Esophagus squamous epithelium (tissue), 4 donors: ENCODE results near the gene CCDC92.

Source experiments
- CTCF ChIP-seq, 6 experiments: fragments of 450-650 bp in 4 of 6; fragments of 200-600 bp in 2 of 6; sonication (generic) in 2 of 6; IDR thresholded peaks; one replicate each; pipeline ENCODE4 v1.5.1; 2016 to 2019; ENCODE audit warnings: antibody characterized with exemption in 6 of 6, mild to moderate bottlenecking in 4 of 6, moderate library complexity in 4 of 6
- POLR2A ChIP-seq, 4 donors: fragments of 450-650 bp; IDR thresholded peaks; one replicate each; pipeline ENCODE4 v1.6.1; 2017; ENCODE audit warnings: antibody characterized with exemption in 4 of 4, mild to moderate bottlenecking in 4 of 4, moderate library complexity in 3 of 4

DNA sequence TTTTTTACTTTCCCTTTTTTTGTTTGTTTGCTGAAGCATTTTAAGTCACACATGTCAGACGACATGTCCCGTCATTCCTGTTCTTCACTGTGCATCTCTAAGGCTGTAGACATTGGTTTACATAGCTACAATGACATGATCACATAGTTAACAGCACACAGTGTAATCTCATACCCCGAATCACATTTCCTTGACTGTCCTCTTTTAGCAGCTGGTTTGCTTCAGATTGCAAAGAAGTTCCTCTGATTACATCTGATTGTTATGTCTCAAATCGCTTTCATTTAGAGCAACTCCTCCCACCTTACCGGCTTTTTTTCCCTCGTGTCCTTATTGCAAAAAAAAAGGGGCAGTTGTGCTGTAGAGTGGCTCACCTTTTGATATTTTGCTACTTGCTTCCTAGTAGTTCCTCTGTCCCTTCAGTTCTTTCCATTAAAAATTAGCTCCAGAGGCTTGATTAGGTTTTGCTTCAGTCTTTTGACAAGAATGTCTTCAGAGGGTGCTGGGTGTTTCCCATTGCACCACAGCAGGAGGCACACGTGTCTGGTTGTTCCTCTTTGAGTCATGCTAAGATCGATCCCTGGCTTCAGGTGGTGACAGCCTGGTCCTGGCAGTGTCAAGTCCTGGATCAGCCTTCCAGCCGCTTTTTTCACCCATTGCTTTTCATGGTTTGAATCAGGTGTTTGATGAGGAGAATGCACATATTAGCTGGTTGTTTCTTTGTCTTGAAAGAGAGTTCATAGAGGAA lies 35.4 kb upstream of the CCDC92 start:
- no peak for TF ChIP-seq CTCF (IDR thresholded peaks at IDR 0.05)
- no peak for TF ChIP-seq POLR2A (IDR thresholded peaks at IDR 0.05)
